Occipital lobe (tissue), 2 donors: ENCODE measurements around the gene NAA16. TPM values are rescaled to one million over a fixed set of nuclear protein-coding genes. Genes with fewer than 3 reads are reported as not detected.

Experiments
- DNase-seq: peaks from one replicate; lab custom pipeline; 2025; lab: John Stamatoyannopoulos, UW
- total RNA-seq: library from RNA; depleted of rRNA; stranded (reverse); fragments of >200 nt; gene quantifications from one replicate; pipeline ENCODE4 v1.2.3, GENCODE V29; 2014

NAA16 gene
- total RNA-seq, 1 donor from 2014 or later = 56.9 TPM

- no peak for DNase-seq
Observed at GRCh38 chr13:41304551-41304950, 6.5 kb upstream of the NAA16 start.

- no peak for DNase-seq
Observed at GRCh38 chr13:41306271-41307145, 4.6 kb upstream of the NAA16 start.

- DNase-seq = no peak
Observed at GRCh38 chr13:41307884-41308640, 3.0 kb upstream of the NAA16 start.

GRCh38 chr13:41311406-41312175, 524 bp downstream of the NAA16 start:
- no peak for DNase-seq

GRCh38 chr13:41312176-41312500, 1.1 kb downstream of the NAA16 start:
- no peak for DNase-seq

GRCh38 chr13:41313117-41313516, 2.0 kb downstream of the NAA16 start:
- DNase-seq = no peak

GRCh38 chr13:41313659-41314197, 2.7 kb downstream of the NAA16 start:
- DNase-seq = no peak

- no peak for DNase-seq
Observed at GRCh38 chr13:41315443-41316047, 4.5 kb downstream of the NAA16 start.

- no peak for DNase-seq
Observed at GRCh38 chr13:41317243-41317642, 6.2 kb downstream of the NAA16 start.

- no peak for DNase-seq
Observed at GRCh38 chr13:41325752-41326151, 14.7 kb downstream of the NAA16 start.

GRCh38 chr13:41326661-41327060, 15.6 kb downstream of the NAA16 start:
- no peak for DNase-seq

GRCh38 chr13:41327994-41328790, 17.1 kb downstream of the NAA16 start:
- no peak for DNase-seq

- DNase-seq = no peak
Observed at GRCh38 chr13:41332829-41333228, 21.8 kb downstream of the NAA16 start.

GRCh38 chr13:41334810-41335209, 23.7 kb downstream of the NAA16 start:
- DNase-seq = no peak

- DNase-seq = no peak
Observed at GRCh38 chr13:41344358-41344757, 33.3 kb downstream of the NAA16 start.

GRCh38 chr13:41345165-41345913, 34.3 kb downstream of the NAA16 start:
- DNase-seq = no peak

- DNase-seq = no peak
Observed at GRCh38 chr13:41345914-41346589, 35.0 kb downstream of the NAA16 start.

- no peak for DNase-seq
Observed at GRCh38 chr13:41352935-41353840, 42.1 kb downstream of the NAA16 start.
